OCI-M1 (cell line): ENCODE data around the gene LRRC23.
"Not testable (repeated sequence)": the region's sequence is repeated elsewhere in the genome, so short reads cannot be mapped to it uniquely, and the experiment has no call there.

Experiments used
- DNase-seq: peaks from one replicate; lab custom pipeline; 2025; lab: John Stamatoyannopoulos, UW

Gene LRRC23, protein sequence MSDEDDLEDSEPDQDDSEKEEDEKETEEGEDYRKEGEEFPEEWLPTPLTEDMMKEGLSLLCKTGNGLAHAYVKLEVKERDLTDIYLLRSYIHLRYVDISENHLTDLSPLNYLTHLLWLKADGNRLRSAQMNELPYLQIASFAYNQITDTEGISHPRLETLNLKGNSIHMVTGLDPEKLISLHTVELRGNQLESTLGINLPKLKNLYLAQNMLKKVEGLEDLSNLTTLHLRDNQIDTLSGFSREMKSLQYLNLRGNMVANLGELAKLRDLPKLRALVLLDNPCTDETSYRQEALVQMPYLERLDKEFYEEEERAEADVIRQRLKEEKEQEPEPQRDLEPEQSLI

DNA sequence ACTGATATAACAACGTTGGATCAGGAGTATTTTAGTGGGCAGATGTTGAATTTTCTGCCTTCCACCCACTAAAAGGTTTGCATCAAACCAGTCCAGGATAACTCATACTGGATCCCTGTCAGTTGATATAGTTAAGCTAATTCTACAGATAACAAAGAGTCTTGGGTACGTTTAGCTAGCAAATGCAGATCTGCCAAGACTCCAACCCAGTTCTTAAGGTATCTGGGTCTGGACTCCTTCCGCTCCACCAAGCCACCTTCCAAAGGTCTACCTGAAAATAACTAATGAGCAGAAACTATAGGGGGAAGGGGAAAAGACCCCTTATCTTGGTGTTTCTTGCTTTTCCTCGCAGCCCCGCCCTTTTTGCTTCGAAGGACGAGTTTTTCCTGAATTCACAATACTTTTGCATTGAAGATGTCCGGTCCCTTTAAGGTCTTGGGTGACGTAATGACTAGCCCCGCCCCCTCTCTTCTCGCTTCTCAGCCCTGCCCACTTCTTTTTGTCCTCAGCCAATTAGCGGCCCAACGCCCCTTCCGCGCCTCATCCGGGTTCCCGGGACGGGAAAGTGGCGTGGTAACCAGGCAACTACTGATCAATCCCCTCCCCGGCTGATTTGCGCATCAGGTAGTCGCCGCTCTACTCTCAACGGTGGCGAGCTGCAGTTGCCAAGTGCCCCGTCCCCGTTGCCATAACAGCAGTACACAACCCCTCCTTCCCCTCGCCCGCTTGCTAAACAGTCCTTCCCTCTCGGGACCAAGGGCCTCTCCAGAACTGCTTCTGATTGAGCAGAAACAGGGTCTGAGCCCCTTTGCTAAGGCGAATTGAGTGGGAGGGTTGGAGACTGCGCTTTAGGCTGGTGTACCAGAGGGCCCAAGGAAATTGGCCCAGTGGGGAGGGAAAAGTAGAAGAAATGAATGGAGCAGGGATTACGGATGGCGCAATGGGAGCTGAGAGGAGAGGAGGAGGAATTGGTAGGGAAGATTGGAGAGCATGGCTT is at the start of gene LRRC23:
LRRC23 (plus strand) TSS at position 543 of the 997 bp plus-strand sequence. CDS start 812 bp downstream, outside the sequence.
- DNase-seq, result peak; percentile 98

DNA sequence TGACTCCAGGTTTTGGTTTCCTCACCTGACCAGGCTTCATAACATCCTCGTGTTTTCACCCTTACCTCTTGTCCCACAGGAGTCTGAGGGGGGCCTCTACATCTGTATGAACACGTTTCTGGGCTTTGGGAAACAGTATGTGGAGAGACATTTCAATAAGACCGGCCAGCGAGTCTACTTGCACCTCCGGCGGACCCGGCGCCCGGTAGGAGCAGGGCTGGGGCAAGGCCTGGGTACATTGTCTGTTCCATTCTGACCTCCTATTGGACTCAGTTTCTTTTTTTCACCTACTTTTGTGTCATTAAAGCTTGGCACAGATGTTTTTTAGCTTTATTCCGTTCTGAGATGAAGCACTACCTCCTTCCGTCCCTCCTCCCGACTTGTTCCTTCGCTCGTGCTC is 49.3 kb upstream of the LRRC23 start:
- no peak for DNase-seq

DNA sequence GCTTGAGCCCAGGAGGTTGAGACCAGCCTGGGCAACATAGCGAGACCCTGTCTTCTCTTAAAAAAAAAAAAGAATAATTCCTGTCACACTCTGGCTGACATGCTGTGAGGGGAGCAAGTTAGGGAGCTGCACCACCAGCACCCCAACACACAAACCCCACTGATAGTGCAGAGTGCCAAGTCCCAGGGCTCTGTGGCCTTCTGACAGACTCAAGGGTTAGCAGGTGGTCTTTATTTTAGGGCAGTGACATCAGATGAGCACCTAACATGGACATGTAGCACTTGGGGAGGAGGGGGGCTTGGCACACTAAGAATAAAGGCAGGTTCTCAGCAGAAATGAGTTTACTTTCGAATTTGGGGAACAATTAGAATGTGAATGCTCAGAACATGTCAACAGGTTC is 45.8 kb upstream of the LRRC23 start:
- no peak for DNase-seq

DNA sequence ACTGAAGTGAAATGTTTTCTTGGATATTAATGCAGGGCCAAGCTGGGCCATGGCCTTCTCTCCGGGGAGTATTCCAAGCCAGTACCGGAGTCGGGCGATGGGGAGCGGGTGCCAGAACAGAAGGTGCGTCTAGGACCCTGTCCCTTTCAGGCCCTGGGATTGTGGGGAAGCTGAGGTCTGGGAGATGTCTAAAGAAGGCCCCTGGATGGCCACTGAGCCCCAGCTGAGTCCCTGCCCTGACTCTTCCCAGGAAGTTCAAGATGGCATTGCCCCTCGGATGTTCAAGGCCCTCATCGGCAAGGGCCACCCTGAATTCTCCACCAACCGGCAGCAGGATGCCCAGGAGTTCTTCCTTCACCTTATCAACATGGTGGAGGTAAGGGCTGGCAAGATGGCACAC is 44.5 kb upstream of the LRRC23 start:
- no peak for DNase-seq

DNA sequence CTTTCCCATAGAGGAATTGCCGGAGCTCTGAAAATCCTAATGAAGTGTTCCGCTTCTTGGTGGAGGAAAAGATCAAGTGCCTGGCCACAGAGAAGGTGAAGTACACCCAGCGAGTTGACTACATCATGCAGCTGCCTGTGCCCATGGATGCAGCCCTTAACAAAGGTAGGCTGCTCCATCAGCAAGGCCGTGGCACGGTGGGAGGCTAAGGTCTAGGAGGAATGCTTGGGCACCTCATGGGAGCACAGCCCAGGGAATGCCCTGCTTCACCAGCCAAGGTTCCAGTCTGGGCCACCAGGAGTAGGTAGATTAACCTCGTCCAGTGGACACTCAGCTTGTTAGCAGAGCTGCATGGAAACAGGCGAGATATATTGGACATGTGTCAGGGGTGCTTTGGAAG is 43.7 kb upstream of the LRRC23 start:
- no peak for DNase-seq

DNA sequence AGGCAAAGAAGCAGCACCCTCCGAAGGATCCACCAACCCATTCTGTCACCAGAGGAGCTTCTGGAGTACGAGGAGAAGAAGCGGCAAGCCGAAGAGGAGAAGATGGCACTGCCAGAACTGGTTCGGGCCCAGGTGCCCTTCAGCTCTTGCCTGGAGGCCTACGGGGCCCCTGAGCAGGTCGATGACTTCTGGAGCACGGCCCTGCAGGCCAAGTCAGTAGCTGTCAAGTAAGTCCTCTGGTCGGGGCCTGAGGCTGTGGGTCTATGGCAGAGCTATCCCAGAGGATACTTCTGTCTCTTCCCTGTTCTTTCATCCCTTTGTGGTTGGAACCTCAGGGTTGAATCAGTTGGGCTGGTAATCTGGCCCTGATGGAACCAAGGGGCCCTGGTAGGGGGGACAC is 43.2 kb upstream of the LRRC23 start:
- DNase-seq, result no peak

DNA sequence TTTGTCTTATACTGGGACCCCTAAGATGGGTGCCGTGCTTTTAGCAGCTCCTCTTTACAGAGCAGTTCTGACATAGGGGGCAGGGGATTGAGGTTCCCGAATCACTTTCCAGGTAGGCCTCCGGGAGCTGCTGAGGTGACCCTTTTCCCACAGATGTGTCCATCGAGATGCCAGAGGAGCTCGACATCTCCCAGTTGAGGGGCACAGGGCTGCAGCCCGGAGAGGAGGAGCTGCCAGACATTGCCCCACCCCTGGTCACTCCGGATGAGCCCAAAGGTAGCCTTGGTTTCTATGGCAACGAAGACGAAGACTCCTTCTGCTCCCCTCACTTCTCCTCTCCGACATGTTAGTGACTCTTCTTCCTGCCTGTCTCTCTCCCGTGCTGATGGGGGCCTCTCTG is 41.6 kb upstream of the LRRC23 start:
- no peak for DNase-seq

DNA sequence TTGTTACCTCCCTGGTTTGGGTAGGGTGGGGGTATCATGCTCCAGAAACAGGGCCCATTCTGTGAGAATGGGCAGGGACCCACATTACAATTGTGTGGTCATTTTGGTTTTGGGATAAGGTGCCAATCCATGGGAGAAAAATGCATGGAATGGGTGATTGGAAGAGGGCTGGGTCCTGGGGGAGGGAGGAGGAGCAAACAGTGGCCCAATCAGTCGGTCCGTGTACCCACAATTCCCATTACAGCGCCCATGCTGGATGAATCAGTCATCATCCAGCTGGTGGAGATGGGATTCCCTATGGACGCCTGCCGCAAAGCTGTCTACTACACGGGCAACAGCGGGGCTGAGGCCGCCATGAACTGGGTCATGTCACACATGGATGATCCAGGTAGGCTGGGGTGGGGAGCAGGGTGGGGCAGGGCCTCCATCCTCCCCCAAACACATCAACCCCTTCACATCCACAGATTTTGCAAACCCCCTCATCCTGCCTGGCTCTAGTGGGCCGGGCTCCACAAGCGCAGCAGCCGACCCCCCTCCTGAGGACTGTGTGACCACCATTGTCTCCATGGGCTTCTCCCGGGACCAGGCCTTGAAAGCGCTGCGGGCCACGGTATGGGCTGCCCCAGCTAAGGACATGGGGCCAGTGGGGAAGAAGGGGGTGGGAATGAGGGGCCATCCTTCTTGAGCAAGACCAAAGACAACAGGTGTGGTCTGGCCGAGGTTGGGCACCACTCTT is 40.9 kb upstream of the LRRC23 start:
- no peak for DNase-seq

DNA sequence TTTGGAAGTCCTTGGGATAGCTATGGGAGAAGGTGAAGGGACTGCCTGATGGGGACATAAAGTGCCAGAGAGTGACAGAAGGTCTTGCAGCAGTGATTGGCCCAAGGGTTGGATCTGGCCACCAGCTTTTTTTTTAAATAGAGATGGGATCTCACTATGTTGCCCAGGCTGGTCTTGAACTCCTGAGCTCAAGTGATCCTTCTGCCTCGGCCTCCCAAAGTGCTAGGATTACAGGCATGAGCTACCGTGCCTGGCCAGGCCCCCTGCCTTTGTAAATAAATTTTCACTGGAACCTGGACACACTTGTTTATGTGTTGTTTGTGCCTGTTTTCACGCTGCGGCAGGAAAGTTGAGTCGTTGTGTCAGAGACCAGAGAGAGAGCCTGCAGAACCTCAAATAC is 39.3 kb upstream of the LRRC23 start:
- DNase-seq, result not testable (repeated sequence)

DNA sequence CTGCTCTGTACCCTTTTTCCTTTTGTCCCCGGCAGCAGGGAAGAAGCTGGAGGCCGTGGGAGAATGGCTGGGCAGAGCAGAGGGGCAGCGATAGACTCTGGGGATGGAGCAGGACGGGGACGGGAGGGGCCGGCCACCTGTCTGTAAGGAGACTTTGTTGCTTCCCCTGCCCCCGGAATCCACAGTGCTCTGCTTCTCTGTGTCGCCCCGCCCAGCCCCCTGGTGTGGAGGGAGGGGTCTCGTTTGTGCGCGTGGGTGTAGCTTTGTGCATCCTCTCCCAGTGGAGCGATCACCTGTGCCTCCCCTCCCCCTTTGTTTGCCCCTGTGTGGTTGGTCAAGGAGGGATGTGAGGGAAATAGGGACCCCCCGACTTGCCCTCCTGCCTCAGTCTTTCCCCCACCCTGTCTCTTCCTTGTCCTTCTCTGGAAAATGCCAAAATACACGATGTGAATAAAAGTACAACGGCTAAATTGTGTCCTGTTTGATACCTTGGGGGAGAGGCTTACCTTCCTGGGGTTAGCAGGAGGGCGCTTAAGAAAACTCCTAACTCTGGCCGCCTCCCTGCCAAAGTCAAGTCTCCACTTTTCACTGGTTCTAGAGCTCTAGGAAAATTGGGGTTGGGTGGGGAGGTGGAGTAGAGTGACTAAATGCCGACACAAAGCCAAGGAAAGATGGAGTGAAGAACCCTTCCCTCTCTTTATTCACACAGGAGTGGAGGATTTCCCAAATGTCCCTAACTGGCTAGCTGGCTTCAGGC is 38.3 kb upstream of the LRRC23 start:
- DNase-seq, result no peak

DNA sequence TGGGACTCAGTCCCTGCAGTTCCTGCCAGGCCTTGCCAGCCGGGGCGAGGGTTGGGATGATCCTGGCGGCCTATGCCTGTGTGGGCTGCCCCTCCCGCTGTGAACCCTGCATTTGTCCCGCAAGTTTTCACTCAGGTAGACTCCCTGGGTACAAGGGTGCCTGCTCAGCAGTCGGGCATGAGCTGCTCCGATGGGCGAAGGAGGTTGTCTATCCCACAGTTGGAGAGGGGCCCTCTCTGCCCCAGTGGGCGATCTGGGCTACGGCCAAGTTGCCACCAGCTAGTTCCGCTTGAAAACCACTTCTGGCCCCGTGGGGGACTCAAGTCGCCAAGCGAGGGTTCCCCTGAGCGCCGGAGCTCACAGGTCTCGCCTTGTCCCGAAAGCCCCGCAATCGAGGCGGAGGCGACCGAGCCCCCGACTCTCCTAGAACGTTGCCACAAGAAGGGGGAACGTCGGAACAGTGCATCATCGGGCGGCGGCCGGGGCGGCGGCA is 37.7 kb upstream of the LRRC23 start:
- no peak for DNase-seq

DNA sequence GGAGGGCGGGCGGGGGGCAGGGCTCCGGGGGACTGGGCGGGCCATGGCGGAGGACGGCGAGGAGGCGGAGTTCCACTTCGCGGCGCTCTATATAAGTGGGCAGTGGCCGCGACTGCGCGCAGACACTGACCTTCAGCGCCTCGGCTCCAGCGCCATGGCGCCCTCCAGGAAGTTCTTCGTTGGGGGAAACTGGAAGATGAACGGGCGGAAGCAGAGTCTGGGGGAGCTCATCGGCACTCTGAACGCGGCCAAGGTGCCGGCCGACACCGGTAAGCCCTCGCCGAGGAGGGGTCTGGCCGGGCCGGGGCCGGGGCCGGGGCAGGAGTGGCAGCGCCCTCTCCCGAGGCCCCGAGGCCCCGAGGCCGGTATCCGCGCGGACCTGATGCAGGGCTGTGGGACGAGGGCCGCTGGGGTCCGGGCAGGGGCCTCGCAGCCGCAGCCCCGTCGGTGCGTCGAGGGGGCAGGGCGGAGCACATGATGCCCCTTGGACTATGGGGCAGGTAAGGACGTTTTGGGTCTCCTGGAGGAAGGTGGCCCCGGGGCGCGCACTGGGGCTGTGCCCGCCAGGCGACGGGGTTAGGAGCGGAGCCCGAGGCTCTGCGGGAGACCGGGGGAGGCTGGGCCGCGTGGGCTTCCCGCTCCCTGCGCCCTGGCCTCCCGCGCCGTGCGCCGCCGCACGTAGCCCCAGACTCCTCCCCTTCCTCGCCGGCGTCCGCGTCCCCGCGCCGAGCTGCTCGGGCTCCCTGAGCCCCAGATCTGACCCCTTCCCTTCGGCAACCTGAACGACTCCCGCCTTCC is 37.0 kb upstream of the LRRC23 start, which contains the start of gene TPI1:
TPI1 (plus strand) TSS at position 119 of the 798 bp plus-strand sequence; CDS start at position 155, 36 bp downstream.
- DNase-seq, result peak; percentile 87

DNA sequence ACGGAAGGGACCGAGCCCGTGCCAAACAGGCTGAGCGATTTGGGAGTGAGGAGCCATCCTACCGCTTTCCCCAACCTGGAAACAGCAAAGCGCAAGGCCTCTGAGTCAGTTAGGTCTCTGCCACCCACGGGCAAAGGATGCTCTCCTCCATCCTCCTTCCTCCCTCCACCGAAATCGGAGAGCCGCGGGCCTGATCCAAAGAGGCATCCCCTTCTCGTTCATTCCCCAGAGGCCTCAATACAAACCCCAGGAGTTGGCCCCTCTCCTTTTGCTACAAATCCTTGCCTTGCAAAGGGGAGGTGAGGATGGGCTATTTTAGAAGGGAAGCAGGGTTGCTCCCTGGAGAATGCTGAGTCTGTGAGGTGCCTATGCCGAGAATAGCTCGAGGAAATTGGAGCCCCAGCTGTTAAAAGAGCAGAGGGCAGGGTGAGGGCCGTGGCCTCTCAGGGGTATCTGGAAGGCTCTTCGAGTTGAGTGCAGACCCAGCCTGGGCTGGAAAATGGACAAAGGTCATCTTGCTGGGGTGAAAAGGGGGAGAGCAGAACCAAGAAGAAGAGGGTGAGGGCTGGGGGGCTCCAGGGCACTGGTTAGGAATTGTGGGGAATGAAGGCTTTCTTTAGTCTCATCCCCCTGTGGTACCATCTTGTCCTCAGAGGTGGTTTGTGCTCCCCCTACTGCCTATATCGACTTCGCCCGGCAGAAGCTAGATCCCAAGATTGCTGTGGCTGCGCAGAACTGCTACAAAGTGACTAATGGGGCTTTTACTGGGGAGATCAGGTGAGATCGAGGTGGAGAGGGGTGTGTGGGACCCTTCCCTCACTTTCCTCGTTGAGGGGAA is 36.2 kb upstream of the LRRC23 start:
- peak; percentile 44 for DNase-seq

DNA sequence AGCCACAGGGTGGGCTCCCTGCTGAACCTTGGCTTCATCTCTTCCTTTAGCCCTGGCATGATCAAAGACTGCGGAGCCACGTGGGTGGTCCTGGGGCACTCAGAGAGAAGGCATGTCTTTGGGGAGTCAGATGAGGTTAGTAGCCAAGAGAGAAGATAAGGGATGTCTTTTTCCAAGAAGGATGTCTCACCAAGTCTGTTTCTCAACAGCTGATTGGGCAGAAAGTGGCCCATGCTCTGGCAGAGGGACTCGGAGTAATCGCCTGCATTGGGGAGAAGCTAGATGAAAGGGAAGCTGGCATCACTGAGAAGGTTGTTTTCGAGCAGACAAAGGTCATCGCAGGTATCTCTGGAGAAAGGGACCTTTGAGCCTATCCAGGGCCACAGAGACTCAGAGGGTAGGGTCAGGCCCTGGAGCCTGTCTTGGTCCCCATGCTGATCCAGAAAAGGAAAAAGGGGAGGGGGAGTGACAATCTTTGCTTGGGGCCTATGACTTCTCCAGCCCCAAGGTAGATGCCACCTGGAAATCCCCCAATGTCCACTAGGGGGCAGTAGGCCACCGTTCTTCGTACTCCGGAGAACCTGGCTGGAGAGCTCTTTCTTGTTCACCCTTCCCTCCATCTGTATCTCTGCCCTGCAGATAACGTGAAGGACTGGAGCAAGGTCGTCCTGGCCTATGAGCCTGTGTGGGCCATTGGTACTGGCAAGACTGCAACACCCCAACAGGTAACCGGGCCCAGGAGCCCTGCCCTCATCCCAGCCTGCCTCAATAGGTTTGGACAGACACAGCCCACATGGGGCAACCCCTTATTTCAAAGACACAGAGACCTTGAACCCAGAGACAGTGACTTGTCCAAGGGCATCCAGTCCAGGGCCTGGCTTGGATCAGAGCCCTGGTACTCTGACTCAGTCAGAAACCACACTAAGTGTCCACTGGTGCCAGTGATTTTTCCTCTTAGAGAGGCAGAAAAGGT is 35.3 kb upstream of the LRRC23 start:
- DNase-seq, result peak; percentile 92

DNA sequence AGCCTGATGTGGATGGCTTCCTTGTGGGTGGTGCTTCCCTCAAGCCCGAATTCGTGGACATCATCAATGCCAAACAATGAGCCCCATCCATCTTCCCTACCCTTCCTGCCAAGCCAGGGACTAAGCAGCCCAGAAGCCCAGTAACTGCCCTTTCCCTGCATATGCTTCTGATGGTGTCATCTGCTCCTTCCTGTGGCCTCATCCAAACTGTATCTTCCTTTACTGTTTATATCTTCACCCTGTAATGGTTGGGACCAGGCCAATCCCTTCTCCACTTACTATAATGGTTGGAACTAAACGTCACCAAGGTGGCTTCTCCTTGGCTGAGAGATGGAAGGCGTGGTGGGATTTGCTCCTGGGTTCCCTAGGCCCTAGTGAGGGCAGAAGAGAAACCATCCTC is 34.3 kb upstream of the LRRC23 start:
- DNase-seq, result not testable (repeated sequence)

DNA sequence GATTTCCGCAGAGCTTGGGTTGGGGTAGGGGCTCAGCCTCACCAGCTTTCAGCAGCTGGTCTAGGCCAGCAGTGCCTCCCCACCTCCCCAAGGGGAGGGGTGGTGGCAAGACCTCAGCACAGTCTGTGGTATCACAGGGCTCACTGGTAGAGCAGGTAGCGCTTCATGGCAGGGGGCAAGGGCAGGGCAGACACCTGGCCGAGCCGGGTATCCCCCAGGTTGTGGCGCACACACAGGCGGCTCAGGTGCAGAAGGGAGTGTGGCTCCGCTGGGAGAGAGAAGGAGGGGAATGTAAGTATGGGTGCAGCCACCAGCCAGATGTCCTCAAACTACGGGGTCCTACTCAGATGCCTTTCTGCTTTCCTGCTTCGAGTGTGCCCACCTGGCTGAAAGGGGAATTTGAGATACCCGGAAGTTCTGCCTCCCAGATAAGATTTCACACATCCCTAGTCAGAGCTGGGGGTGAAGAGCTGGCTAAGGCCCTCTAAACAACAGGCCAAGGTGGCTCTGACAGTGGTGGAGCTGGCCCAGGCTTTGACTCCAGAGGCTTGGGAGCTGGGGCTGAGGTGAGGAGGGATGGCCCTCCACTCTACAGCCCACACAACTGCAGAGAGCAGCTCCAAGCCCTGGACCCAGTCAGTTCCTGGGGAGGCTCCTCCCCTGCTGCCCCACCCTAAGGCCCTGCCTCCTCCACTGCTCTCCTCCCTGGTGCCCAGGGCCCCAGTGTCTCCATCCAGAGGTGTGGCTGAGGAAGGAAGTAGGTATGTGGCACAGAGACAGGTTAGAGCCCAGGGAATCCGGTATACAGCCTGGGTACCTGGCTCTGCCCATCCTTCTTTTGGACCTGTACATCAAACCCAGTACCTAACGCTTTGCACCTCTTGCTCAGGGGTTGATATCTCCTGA is 33.3 kb upstream of the LRRC23 start:
- peak; percentile 58 for DNase-seq
